DMS53 treated with DMSO at 0.1 percent for 48 hours (cell line): ENCODE data around the gene ADAT3.
"Not testable (repeated sequence)": the region's sequence is repeated elsewhere in the genome, so short reads cannot be mapped to it uniquely, and the experiment has no call there.

Source experiments
- DNase-seq: peaks from one replicate; lab custom pipeline; 2025; ENCODE audit not compliant: unreplicated experiment; lab: John Stamatoyannopoulos, UW

Gene ADAT3

DNA sequence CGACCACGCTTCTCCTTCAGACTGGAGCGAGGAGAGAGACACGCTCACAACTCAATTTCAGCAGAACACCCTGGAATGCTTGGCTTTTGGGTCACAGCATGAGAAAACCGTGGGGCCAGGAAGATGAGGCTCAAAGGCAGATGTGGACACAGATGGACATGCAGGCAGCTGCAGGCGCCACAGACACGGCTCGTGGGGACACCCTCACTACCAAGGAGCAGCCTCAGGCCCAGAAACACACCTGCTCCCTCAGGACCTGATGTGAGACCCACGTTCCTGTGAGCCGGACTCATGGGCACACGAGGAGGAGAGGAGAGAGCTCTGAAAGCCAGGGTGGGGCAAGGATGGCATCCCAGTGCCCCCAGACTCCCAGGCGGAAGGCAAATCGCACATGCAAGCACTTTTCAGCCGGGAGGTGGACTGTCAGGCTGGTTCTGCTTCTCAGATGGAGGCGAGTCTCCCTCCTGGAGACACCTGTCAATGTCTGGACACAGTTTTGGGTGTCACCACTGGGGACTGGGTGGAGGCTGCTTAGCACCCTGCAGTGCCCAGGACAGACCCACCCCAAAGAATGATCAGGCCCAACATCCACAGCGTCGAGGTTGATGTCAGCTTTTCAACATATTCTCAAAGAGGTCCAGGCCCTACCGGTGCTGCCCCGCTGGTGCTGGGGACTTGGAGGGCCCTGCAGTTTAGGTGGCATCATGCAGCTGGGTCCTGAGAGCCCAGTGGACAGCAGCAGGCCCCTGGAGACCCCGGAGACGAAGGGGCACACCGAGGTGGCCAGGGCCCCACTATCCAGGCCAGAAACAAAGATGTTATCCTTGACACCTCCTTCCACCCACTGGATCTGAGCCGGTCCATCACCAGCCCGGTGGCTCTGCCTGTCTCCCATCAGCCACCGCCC, 22.2 kb upstream of the ADAT3 start:
- DNase-seq = no peak

DNA sequence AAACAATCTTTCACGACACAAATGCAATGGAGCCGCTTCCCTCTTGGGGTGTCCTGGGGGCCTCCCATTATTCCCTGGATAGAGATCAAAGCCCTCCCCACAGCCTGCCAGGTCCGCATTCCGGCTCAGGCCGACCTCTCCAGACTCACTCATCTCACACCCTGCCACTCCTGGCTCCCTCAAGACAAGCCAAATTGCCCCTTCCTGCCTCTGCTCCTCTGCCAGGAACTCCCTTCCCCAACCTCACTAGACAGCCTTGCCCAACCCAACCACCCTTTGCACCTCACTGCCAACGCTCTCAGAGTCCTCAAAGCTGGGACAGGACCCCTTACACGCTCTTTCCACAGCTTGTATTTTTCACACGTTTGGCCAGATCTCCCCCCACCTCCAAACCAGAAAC, 21.4 kb upstream of the ADAT3 start:
- DNase-seq = no peak

DNA sequence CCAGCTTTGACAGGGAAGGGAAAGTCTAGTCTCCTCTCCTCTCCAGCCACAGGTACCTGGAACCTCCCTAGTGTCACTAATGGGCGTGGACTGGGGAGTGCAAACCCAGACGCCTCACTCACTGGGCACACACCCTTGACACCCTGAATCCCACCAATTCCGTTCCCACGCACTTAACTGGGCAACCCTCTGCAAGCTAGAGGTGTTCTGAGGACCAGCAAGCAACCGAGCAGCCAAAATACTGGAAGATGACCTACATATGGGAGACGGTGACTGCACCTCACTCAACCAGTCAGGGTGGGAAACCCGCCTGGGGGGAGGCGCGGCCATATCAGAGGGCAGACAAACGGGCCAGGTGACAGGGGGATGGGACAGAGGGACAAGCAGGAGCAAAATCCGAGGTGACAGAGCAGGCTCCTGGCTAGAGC, 20.9 kb upstream of the ADAT3 start:
- DNase-seq = no peak

DNA sequence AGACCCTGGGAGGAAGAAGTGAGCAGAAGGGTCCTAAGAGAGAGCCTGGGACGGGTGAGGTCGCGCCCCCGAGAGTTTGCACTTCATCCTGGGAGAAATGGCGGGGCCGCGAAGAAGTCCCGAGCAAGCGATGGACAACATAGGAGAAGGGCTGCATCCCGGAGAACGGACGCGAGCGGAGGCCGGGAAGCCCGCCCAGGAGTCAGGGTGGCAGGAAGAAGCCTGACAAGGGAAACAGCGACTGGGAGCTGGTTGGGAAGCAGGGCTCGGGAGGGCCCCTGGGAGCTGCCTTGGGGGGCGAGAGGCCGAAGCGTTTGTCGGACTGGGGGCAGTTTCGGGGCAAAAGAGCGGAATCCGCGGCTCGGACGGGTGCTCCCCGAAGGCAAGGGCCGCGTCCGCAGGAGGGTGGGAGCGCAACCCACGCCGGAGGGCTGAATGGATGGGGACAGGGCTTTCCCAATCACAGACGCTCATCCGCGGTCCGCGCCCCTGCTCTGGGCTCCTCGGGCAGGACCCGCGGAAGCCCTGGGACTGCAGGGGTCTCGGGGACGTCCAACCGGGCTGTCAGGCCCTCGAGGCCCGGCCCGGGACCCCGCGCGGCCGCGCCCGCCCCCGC, 20.4 kb upstream of the ADAT3 start:
- DNase-seq = no peak

DNA sequence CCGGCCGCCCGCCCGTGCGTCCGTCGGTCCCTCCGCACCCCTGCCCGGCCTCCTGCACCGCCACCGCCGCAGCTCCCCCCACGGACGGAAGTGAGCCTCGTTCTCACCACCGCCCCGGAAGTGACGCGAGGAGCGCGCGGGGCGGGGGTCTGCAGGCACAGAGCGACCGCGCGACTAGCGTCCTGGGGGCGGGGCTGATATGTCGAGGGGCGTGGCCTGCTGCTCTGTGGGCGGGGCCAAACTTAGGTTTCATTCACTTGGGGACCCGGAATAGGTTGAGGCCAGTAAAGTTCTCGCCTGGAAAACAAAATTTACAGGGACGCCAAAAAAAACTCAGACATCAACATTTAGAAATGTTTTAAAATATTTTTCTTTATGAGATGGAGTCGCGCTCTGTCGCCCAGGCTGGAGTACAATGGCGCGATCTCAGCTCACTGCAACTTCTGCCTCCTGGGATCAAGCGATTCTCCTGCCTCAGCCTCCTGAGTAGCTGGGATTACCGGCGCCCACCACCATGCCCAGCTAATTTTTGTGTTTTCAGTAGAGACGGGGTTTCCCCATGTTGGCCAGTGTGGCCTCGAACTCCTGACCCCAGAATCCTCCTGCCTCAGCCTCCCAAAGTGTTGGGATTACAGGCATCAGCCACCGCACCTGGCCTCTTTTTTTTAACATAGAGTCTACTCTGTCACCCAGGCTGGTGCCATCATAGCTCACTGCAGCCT, 19.6 kb upstream of the ADAT3 start, which contains the start of gene ABHD17A:
Gene ABHD17A, minus strand, starts transcription at position 99 of the 722 bp plus-strand sequence. CDS start 3,930 bp downstream, outside the sequence.
- peak; percentile 73 for DNase-seq

DNA sequence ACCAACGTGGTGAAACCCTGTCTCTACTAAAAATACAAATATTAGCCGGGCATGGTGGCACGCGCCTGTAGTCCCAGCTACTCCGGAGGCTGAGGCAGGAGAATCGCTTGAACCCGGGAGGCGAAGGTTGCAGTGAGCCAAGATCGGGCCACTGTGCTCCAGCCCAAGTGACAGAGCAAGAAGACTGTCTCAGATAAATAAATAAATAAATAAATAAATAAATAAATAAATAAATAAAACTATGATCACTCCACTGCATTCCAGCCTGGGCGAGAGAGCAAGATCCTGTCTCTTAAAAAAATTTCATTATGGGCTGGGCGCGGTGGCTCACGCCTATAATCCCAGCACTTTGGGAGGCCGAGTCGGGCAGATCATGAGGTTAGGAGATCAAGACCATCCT, 18.8 kb upstream of the ADAT3 start:
- DNase-seq = not testable (repeated sequence)

DNA sequence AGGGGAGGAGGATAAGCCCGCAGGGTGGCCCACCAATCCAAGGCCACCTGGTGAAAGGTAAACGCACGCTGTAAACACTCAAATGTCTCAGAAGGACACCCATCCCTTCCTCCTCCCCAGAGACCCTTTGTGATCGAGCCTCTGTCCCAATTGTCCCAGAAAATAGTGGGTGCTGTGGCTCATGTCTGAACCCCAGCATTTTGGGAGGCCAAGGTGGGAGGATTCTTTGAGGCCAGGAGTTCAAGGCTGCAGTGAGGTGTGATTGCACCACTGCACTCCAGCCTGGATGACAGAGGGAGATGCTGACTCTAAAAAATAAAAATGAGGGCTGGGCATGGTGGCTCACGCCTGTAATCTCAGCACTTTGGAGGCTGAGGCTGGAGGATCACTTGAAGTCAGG, 16.8 kb upstream of the ADAT3 start:
- no peak for DNase-seq

DNA sequence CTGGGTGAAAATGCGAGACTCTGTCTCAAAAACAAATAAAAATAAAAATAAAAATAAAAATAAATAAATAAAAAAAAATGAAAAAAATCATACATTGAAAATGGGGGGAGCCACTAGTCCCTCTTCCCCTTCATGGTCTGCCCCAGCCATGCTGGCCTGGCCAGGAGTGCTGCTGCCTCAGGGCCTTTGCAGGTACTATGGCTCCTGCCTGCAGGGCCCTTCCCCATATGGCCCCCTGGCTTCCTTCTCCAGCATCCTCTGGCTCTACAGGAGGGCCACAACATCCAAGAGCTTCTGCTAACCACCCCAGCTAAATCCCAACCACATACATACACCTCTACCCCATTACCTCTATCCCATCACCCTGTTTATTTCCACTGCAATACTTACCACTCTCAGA, 15.3 kb upstream of the ADAT3 start:
- DNase-seq = no peak

DNA sequence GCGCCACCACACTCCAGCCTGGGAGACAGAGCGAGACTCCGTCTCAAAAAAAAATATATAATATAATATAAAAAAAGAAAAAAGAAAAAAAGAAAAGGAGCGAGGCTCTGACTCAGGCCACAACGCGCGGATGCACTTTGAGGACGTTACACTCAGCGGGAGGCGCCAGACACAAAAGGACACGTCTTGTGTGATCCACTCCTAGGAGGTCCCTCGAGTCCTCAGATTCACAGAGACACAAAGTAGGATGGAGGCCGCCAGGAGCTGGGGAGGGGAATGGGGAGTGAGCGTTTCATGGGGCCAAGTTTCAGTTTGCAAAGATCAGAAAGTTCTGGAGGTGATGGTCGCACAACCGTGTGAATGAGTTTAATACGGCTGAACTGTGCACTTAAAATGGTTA, 11.4 kb upstream of the ADAT3 start:
- DNase-seq = no peak

DNA sequence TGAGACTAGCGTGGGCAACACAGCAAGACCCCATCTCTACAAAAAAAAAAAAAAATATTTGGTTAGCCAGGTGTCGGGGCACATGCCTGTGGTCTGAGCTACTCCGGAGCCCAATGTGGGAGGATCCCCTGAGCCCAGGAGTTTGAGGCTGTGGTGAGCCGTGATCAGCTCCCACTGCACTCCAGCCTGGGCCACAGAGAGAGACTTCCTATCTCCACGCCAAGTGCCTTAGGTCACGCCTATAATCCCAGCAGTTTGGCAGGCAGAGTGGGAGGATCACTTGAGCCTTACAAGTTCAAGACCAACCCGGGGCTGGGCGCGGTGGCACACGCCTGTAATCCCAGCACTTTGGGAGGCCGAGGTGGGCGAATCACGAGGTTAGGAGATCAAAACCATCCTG, 8.7 kb upstream of the ADAT3 start:
- DNase-seq = no peak

DNA sequence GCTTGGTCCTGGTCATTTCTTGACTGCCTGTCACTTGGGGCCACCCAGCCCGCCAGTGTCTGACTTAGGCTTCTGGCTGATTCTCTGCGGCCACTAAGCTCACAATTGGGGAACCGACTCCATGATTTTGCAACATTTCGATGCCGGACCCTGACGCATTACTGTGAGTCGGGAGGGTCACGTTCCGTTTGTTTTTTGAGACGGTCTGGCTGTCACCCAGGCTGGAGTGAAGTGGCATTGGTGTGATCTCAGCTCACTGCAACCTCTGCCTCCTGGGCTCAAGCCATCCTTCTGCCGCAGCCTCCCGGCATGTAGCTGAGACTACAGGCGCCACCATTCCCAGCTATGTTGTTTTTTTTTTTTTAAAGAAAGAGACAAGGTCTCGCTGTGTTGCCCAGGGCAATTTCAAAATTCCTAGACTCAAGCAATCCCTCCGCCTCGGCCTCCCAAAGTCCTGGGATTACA, 3.2 kb upstream of the ADAT3 start:
- no peak for DNase-seq

DNA sequence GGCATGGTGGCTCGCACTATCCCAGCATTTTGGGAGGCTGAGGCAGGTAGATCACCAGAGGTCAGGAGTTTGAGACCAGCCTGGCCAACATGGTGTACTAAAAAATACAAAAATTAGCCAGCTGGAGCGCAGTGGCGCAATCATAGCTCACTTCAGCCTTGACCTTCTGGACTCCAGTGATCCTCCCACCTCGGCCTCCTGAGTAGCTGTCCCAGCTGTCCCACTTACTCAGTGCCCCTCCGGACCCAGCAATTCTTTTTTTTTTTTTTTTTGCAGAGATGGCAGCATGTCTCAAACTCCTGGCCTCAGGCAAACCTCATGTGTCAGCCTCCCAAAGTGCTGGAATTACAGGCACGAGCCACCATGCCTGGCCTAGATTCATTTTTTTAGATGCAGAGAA, 2.3 kb upstream of the ADAT3 start:
- DNase-seq = no peak

DNA sequence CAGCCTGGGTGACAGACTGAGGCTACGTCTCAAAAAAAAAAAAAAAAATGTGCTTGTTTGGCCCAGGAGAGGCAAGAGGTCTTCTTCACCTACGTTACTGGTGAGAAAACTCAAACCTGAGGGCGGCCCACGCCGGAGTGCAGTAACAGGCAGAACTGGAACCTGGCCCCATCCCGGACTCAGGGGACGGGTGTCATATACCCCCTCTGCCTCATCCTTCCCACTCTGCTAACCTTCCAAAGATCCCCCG, 414 bp upstream of the ADAT3 start:
- peak; percentile 40 for DNase-seq

DNA sequence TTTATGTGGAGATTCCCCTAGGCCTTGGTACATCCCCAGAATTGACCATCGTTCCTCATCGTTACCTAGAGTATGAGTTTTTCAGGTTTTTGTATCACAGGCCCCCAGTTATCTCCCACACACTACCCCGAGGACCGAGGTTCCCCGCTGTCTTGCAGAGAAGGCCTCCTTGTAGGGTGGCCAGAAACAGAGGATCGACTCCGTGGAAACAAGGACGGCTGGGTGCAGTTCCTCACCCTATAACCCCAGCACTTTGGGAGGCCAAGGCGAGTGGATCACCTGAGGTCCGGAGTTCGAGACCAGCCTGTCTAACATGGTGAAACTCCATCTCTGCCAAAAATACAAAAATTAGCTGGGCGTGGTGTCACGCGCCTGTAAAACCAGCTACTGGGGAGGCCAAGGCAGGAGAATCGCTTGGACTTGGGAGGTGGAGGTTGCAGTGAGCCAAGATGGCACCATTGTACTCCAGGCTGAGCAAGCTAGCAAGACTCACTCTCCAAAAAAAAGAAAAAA, 720 bp downstream of the ADAT3 start:
- no peak for DNase-seq

DNA sequence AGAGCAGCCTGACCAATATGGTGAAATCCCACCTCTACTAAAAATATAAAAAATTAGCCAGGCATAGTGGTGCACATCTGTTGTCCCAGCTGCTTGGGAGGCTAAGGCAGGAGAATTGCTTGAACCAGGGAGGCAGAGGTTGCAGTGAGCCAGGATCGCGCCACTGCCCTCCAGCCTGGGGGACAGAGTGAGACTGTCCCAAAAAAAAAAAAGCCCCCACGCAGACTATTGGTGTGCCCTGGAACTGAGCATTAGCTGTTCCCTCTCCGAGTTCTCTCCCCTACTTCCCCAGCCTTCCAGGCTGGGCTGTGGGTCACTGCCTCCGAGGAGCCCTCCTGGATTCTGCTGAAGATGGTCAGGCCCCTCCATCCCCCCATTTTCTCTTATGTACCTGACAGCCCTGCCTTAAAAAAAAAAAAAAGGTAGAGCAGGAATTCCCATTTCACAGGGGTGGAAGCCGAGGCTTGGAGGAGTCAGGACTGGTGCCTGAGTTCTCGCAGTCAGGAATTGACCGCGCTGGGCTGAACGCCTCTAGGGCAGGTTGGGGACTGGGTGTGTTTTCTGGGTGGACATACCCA, 1.9 kb downstream of the ADAT3 start:
- no peak for DNase-seq

DNA sequence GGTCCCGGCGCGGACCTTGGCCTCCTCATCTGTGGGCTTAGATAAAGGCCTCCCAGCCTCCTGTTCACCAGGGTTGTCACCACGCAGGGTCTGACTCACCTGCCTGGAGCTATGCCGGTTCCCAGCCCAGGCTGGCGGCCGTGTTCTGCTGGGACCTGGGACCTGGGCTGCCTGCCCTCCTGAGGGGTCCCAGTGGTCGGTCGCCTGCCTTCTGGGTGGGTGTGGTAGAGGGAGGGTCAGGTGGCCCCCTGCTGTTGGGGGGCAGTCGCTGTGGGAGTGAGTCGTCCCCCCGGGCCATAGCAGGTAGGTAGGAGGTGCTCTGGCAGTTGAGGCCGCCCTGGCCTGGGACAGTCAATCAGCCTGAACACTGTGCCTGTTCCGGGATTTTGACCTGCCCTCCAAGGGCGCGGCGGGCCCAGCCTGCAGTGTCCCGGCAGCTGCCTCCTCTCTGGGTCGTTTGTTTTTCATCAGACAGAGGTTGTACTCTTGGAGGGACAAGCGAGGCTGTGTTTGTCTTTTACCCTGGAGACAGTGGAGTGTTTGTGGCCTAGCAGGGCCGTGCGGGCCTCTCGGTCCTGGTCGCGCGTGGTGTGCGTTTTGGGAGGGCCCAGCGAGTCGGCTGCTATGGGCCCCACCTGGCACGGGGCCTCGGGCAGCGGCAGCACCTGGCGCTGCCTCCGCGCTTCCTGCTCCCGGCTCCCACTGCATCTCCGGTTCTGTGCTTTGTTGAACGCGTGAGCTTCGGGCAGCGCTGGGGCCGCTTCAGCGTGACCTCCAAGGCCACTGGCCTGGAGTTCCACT, 2.6 kb downstream of the ADAT3 start:
- DNase-seq = peak; percentile 29

DNA sequence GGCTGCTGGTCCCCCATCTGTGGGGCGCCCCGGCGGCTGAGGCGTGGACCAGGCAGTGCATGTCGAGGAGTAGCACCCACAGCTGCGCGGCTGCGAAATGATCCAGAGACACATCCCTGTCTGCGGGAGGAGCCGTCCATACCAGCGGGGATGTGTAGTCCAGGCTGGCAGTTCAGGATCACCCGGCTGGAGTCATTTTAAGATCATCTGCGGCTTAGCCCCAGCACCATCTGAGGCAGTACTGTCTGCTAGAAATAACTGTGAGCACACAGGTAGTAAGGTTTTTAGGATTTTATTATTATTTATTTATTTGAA, 3.1 kb downstream of the ADAT3 start:
- no peak for DNase-seq

DNA sequence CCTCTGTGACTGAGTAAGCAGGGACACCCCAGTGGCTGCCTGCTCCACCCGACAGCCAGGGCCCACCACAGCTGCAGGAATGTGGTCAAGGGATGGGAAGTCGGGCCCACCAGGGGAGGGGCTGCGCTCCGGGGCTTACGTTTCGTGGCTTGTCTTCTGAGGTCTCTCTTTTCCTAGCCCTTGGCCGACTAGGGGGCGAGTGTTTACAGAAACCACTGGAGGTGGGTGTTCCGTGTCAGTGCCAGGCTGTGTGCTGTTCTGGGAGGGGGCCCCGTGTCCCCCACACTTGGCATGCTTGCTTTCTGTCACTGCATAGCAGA, 4.5 kb downstream of the ADAT3 start:
- no peak for DNase-seq

DNA sequence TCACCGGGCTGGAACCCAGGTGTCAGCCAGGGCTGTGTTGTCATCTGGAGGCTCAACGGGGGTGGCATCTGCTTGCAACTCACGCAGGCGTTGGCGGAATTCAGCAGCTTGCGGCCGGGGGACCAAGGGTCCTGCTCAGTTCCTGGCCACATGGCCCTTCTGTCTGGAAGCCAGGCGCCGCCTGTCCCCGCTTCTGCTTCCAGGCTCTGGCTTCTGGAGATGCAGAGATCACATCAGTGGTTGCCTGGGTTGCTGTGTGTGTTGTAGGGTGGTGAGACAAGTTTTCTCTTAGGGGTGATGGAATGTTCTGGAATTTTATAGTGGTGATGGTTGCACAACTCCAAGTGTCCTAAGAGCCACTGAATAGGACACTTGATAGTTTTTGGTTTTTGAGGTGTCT, 5.0 kb downstream of the ADAT3 start:
- no peak for DNase-seq

DNA sequence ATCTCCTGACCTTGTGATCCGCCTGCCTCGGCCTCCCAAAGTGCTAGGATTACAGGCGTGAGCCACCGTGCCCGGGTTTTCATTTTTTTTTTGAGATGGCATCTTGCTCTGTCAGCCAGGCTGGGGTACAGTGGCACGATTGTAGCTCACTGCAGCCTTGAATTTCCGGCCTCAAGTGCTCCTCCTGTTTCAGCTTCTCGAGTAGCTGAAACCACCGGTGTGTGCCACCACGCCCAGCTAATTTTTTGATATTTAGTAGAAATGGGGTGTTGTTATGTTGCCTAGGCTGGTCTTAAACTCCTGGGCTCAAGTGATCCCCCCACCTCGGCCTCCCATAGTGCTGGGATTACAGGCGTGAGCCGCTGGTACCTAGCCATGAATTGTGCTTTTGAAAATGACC, 5.9 kb downstream of the ADAT3 start:
- DNase-seq = no peak

DNA sequence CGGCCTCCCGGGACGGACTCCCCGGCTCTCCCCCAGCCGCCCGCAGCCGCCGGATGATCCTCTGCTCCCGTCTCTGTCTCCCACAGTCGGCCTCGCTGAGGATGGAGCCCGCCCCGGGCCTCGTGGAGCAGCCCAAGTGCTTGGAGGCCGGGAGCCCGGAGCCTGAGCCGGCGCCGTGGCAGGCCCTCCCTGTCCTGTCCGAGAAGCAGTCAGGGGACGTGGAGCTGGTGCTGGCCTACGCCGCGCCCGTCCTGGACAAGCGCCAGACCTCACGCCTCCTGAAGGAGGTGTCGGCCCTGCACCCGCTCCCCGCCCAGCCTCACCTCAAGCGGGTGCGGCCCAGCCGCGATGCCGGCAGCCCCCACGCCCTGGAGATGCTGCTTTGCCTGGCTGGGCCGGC, 6.8 kb downstream of the ADAT3 start:
- DNase-seq = no peak
